Hepatocyte (in vitro differentiated cells): ENCODE results near the gene TRPM3. TPM values are rescaled to one million over a fixed set of nuclear protein-coding genes. Genes with fewer than 3 reads are reported as not detected.

Experiments
- DNase-seq: peaks from one replicate; pipeline ENCODE4 v3.0.0-alpha.2; 2016; ENCODE audit warnings: low spot score
- H2AFZ ChIP-seq: fragments of 200-600 bp; sonication (generic); 2 replicates; pipeline ENCODE4 v1.6.0; 2016; ENCODE audit warnings: antibody characterized with exemption, mild to moderate bottlenecking
- H3K27ac ChIP-seq: fragments of 200-600 bp; sonication (generic); 2 replicates; pipeline ENCODE4 v1.5.1; 2016; ENCODE audit warnings: mild to moderate bottlenecking
- H3K27me3 ChIP-seq: fragments of 200-600 bp; sonication (generic); 2 replicates; pipeline ENCODE4 v1.6.1; 2016
- H3K36me3 ChIP-seq: fragments of 200-600 bp; sonication (generic); replicated peaks from 2 replicates; pipeline ENCODE4 v1.5.1; 2016; ENCODE audit warnings: low read depth; ENCODE audit not compliant: insufficient read depth
- H3K4me1 ChIP-seq: fragments of 200-600 bp; sonication (generic); 2 replicates; pipeline ENCODE4 v1.5.1; 2016; ENCODE audit warnings: mild to moderate bottlenecking, moderate library complexity; ENCODE audit not compliant: insufficient read depth
- H3K4me2 ChIP-seq: fragments of 200-600 bp; sonication (generic); 2 replicates; pipeline ENCODE4 v1.6.0; 2016
- H3K4me3 ChIP-seq: fragments of 200-600 bp; sonication (generic); 2 replicates; pipeline ENCODE4 v1.5.1; 2016; ENCODE audit warnings: mild to moderate bottlenecking
- H3K79me2 ChIP-seq: fragments of 200-600 bp; sonication (generic); 2 replicates; pipeline ENCODE4 v1.6.0; 2017; ENCODE audit warnings: mild to moderate bottlenecking
- H3K9me2 ChIP-seq: fragments of 200-600 bp; sonication (generic); replicated peaks from 2 replicates; pipeline ENCODE4 v1.6.0; 2017; ENCODE audit warnings: mild to moderate bottlenecking; ENCODE audit not compliant: insufficient read depth
- H3K9me3 ChIP-seq: fragments of 200-600 bp; sonication (generic); 2 replicates; pipeline ENCODE4 v1.5.1; 2016; ENCODE audit warnings: low read depth, mild to moderate bottlenecking
- H4K20me1 ChIP-seq: fragments of 200-600 bp; sonication (generic); 2 replicates; pipeline ENCODE4 v1.6.0; 2016; ENCODE audit warnings: mild to moderate bottlenecking; ENCODE audit not compliant: insufficient read depth, poor library complexity, severe bottlenecking
- CTCF ChIP-seq: fragments of 200-600 bp; sonication (generic); IDR thresholded peaks from 2 replicates; pipeline ENCODE4 v1.5.1; 2016; ENCODE audit warnings: antibody characterized with exemption, mild to moderate bottlenecking; ENCODE audit not compliant: poor library complexity
- EZH2 ChIP-seq: fragments of 200-600 bp; sonication (generic); IDR thresholded peaks from 2 replicates; pipeline ENCODE4 v1.6.1; 2016; ENCODE audit warnings: antibody characterized with exemption, mild to moderate bottlenecking, borderline replicate concordance
- EZH2phosphoT487 ChIP-seq: fragments of 200-600 bp; sonication (generic); IDR thresholded peaks from one replicate; pipeline ENCODE4 v1.6.1; 2018; ENCODE audit warnings: antibody characterized with exemption, mild to moderate bottlenecking, low read depth, moderate library complexity; ENCODE audit not compliant: unreplicated experiment, severe bottlenecking
- WGBS: methylation state at CpG from one replicate; pipeline ENCODE4 v1.1.6; 2016; ENCODE audit warnings: low lambda C conversion rate; ENCODE audit errors: missing lambda C conversion rate; 5-methylcytosine and 5-hydroxymethylcytosine counted together
- polyA plus RNA-seq: library from polyadenylated mRNA; unstranded; fragments of >200 nt; fragmentation: Nextera tagmentation; extraction: Ambion mirVana; gene quantifications from 2 replicates; pipeline ENCODE4 v1.2.1, GENCODE V29; 2016
- total RNA-seq: library from RNA; depleted of rRNA; stranded (reverse); fragments of >200 nt; gene quantifications from 2 replicates; pipeline ENCODE4 v1.2.3, GENCODE V29; 2014

Gene TRPM3
- total and polyA plus RNA-seq, 2 experiments from 2014 or later: 0.60 to 0.68 TPM

- no peak for DNase-seq
- Histone ChIP-seq H3K9me3 (no peaks in the 10 kb centered on the region), H3K4me1 (no peaks in the 10 kb centered on the region), H3K4me2 (peak overlapping the region; percentile 36), H3K27me3 (no peaks in the 10 kb centered on the region), H2AFZ (no peak overlapping the region), H3K27ac (peak overlapping the region; percentile 43), H3K79me2 (no peaks in the 10 kb centered on the region), H3K9me2 (no peaks in the 10 kb centered on the region), H3K4me3 (no peak overlapping the region), H4K20me1 (no peaks in the 10 kb centered on the region), H3K36me3 (no peaks in the 10 kb centered on the region)
- TF ChIP-seq EZH2 (no peak), CTCF (no peak), EZH2phosphoT487 (no peak)
Observed at GRCh38 chr9:71090896-71091295, 30.5 kb downstream of the TRPM3 start.

GRCh38 chr9:71079451-71079850 lies 42.0 kb downstream of the TRPM3 start:
- Histone ChIP-seq H3K4me3 (no peak overlapping the region), H3K79me2 (no peaks in the 10 kb centered on the region), H2AFZ (no peak overlapping the region), H3K9me3 (no peaks in the 10 kb centered on the region), H4K20me1 (no peaks in the 10 kb centered on the region), H3K36me3 (no peaks in the 10 kb centered on the region), H3K9me2 (no peaks in the 10 kb centered on the region), H3K4me1 (peaks cover 6% of the 10 kb centered on the region), H3K27ac (no peak overlapping the region), H3K4me2 (no peak overlapping the region), H3K27me3 (no peaks in the 10 kb centered on the region)
- 84% methylated on average over 2 of the region's 2 CpGs for WGBS
- peak; percentile 10 for DNase-seq
- TF ChIP-seq EZH2: no peak
- TF ChIP-seq EZH2phosphoT487: no peak
- no peak for TF ChIP-seq CTCF

- Histone ChIP-seq H3K27ac (no peak overlapping the region), H3K36me3 (no peaks in the 10 kb centered on the region), H3K9me3 (no peaks in the 10 kb centered on the region), H3K9me2 (no peaks in the 10 kb centered on the region), H3K79me2 (no peaks in the 10 kb centered on the region), H4K20me1 (no peaks in the 10 kb centered on the region), H3K4me1 (peaks cover 6% of the 10 kb centered on the region), H3K4me2 (no peak overlapping the region), H3K4me3 (no peak overlapping the region), H2AFZ (no peak overlapping the region), H3K27me3 (no peaks in the 10 kb centered on the region)
- TF ChIP-seq CTCF: no peak
- TF ChIP-seq EZH2phosphoT487: no peak
- no peak for TF ChIP-seq EZH2
- no peak for DNase-seq
- 95% methylated on average over 6 of the region's 6 CpGs for WGBS
Observed at GRCh38 chr9:71076096-71076495, 45.3 kb downstream of the TRPM3 start.

- no peak overlapping the region for H2AFZ ChIP-seq
- no peak overlapping the region for H3K27ac ChIP-seq
- TF ChIP-seq CTCF (no peak), EZH2 (no peak), EZH2phosphoT487 (no peak)
- H3K79me2 ChIP-seq: no peaks in the 10 kb centered on the region
- peaks cover under 1% of the 10 kb centered on the region for H3K4me1 ChIP-seq
- H3K36me3 ChIP-seq: no peaks in the 10 kb centered on the region
- H3K4me3 ChIP-seq: no peak overlapping the region
- H3K27me3 ChIP-seq: no peaks in the 10 kb centered on the region
- DNase-seq: no peak
- WGBS: 96% methylated on average over 2 of the region's 2 CpGs
- no peaks in the 10 kb centered on the region for H3K9me2 ChIP-seq
- H4K20me1 ChIP-seq: no peaks in the 10 kb centered on the region
- no peaks in the 10 kb centered on the region for H3K9me3 ChIP-seq
- H3K4me2 ChIP-seq: no peak overlapping the region
Observed at GRCh38 chr9:71073494-71073893, 47.9 kb downstream of the TRPM3 start.
